Measurements from ENCODE around the gene ARID3B. TPM values are rescaled to one million over a fixed set of nuclear protein-coding genes. Genes with fewer than 3 reads are reported as not detected.

ARID3B gene
- total and polyA plus RNA-seq, 2 experiments from 2014 or later, result 13.2 to 19.8 TPM

DNA sequence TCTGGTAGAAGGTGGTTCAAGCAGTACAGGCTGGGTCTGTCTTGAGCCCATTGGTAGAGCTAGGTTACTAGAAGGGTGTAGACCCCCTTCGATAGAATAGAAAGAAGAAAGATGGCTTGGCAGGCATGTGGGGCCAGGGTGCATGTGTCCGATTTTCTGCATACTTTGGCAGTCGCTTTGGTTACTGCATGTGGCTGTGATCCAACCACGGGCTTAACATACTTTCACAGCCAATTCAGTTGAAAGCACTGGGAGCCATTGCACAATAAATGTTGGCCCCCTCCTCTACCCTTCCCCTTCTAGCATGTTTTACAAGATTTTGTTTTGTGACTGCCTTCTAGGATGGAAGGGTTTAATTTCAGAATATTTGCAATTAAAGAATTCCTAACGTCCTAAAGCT lies 7.2 kb downstream of the ARID3B start:
- TF ChIP-seq EZH2 (IDR thresholded peaks at IDR 0.05; ENCODE audit: borderline replicate concordance) (no peak), EZH2phosphoT487 (IDR thresholded peaks at IDR 0.05; ENCODE audit: low read depth, severe bottlenecking, unreplicated experiment) (no peak)
- TF ChIP-seq, protein P1, sequence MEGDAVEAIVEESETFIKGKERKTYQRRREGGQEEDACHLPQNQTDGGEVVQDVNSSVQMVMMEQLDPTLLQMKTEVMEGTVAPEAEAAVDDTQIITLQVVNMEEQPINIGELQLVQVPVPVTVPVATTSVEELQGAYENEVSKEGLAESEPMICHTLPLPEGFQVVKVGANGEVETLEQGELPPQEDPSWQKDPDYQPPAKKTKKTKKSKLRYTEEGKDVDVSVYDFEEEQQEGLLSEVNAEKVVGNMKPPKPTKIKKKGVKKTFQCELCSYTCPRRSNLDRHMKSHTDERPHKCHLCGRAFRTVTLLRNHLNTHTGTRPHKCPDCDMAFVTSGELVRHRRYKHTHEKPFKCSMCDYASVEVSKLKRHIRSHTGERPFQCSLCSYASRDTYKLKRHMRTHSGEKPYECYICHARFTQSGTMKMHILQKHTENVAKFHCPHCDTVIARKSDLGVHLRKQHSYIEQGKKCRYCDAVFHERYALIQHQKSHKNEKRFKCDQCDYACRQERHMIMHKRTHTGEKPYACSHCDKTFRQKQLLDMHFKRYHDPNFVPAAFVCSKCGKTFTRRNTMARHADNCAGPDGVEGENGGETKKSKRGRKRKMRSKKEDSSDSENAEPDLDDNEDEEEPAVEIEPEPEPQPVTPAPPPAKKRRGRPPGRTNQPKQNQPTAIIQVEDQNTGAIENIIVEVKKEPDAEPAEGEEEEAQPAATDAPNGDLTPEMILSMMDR (IDR thresholded peaks at IDR 0.05; ENCODE audit: poor library complexity), result no peak
- peaks cover 15% of the 10 kb centered on the region for H3K4me1 ChIP-seq (ENCODE audit: insufficient read depth)
- H3K27ac ChIP-seq, result no peak overlapping the region
- WGBS (ENCODE audit: low lambda C conversion rate, missing lambda C conversion rate), result 83% methylated on average over 5 of the region's 5 CpGs
- H3K4me2 ChIP-seq, result no peak overlapping the region
- H3K36me3 ChIP-seq (replicated peaks; ENCODE audit: insufficient read depth, low read depth), result no peaks in the 10 kb centered on the region
- no peaks in the 10 kb centered on the region for H3K27me3 ChIP-seq
- DNase-seq (ENCODE audit: low spot score), result no peak
- H3K79me2 ChIP-seq, result peaks cover 60% of the 10 kb centered on the region
- peaks cover 42% of the 10 kb centered on the region for H4K20me1 ChIP-seq (ENCODE audit: insufficient read depth, poor library complexity, severe bottlenecking)
- no peaks in the 10 kb centered on the region for H3K9me3 ChIP-seq (ENCODE audit: low read depth)
- no peak overlapping the region for H2AFZ ChIP-seq
- no peaks in the 10 kb centered on the region for H3K9me2 ChIP-seq (replicated peaks; ENCODE audit: insufficient read depth)
- no peak overlapping the region for H3K4me3 ChIP-seq

DNA sequence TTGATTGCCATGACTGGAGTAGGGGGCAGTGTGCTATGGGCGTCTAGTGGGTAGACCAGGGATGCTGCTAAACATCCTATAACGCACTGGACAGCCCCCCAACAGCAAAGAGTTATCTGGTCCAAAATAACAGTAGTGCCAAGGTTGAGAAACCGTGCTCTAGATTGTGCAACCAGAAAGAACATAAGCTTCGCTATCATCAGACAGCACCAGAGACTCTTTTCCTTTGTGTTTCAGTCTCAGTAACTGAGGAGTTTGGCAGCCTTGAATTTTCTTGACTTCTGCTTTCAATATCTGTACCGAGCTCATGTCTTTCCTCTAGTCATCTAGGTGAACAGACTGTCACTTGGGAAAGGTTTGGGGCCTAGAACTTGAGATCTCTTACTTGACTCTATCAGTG lies 8.8 kb downstream of the ARID3B start:
- Histone ChIP-seq H3K79me2 (peaks cover 56% of the 10 kb centered on the region), H2AFZ (no peak overlapping the region), H3K9me2 (replicated peaks; ENCODE audit: insufficient read depth) (no peaks in the 10 kb centered on the region), H4K20me1 (ENCODE audit: insufficient read depth, poor library complexity, severe bottlenecking) (peaks cover 36% of the 10 kb centered on the region), H3K4me2 (no peak overlapping the region), H3K4me1 (ENCODE audit: insufficient read depth) (peaks cover 12% of the 10 kb centered on the region), H3K36me3 (replicated peaks; ENCODE audit: insufficient read depth, low read depth) (no peaks in the 10 kb centered on the region), H3K27me3 (no peaks in the 10 kb centered on the region), H3K27ac (no peak overlapping the region), H3K9me3 (ENCODE audit: low read depth) (no peaks in the 10 kb centered on the region), H3K4me3 (no peak overlapping the region)
- TF ChIP-seq EZH2phosphoT487 (IDR thresholded peaks at IDR 0.05; ENCODE audit: low read depth, severe bottlenecking, unreplicated experiment), result no peak
- TF ChIP-seq, protein P1 (IDR thresholded peaks at IDR 0.05; ENCODE audit: poor library complexity), result no peak
- no peak for TF ChIP-seq EZH2 (IDR thresholded peaks at IDR 0.05; ENCODE audit: borderline replicate concordance)
- WGBS (ENCODE audit: low lambda C conversion rate, missing lambda C conversion rate), result 92% methylated on average over 5 of the region's 5 CpGs
- no peak for DNase-seq (ENCODE audit: low spot score)

DNA sequence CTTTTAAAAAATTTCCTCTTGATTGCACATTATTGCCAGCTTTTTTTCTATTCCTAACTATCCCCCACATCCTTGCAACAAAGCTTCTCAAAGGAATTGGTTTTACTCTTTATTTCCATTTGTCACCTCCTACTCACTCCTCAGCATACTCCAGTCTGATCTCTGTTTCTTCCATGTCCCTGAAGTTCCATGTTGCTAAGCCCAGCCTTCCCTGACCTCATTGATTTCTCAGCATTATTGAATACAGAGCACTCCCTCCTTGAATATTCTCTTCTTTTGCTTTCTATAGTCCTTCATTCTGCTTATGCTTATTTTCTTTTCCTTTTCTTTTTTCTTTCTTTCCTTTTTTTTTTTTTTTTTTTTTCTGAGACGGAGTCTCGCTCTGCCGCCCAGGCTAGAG lies 10.7 kb downstream of the ARID3B start:
- Histone ChIP-seq H3K4me1 (ENCODE audit: insufficient read depth) (peaks cover 2% of the 10 kb centered on the region), H3K4me2 (no peak overlapping the region), H3K27ac (no peak overlapping the region), H3K4me3 (no peak overlapping the region), H2AFZ (no peak overlapping the region), H3K27me3 (no peaks in the 10 kb centered on the region), H3K9me3 (ENCODE audit: low read depth) (no peaks in the 10 kb centered on the region), H3K36me3 (replicated peaks; ENCODE audit: insufficient read depth, low read depth) (no peaks in the 10 kb centered on the region), H3K79me2 (peaks cover 46% of the 10 kb centered on the region), H4K20me1 (ENCODE audit: insufficient read depth, poor library complexity, severe bottlenecking) (peaks cover 20% of the 10 kb centered on the region), H3K9me2 (replicated peaks; ENCODE audit: insufficient read depth) (no peaks in the 10 kb centered on the region)
- no peak for DNase-seq (ENCODE audit: low spot score)
- 94% methylated on average over 2 of the region's 3 CpGs for WGBS (ENCODE audit: low lambda C conversion rate, missing lambda C conversion rate)
- TF ChIP-seq, protein P1 (IDR thresholded peaks at IDR 0.05; ENCODE audit: poor library complexity), result no peak
- TF ChIP-seq EZH2phosphoT487 (IDR thresholded peaks at IDR 0.05; ENCODE audit: low read depth, severe bottlenecking, unreplicated experiment) (no peak), EZH2 (IDR thresholded peaks at IDR 0.05; ENCODE audit: borderline replicate concordance) (no peak)
